Measurements from ENCODE around the gene OPN3. TPM values are rescaled to one million over a fixed set of nuclear protein-coding genes. Genes with fewer than 3 reads are reported as not detected.

Gene OPN3, protein sequence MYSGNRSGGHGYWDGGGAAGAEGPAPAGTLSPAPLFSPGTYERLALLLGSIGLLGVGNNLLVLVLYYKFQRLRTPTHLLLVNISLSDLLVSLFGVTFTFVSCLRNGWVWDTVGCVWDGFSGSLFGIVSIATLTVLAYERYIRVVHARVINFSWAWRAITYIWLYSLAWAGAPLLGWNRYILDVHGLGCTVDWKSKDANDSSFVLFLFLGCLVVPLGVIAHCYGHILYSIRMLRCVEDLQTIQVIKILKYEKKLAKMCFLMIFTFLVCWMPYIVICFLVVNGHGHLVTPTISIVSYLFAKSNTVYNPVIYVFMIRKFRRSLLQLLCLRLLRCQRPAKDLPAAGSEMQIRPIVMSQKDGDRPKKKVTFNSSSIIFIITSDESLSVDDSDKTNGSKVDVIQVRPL
- polyA plus RNA-seq (2013, experiment 1 of 2): 45.4 TPM
- polyA plus RNA-seq (2013, experiment 2 of 2): 49.2 TPM

DNA sequence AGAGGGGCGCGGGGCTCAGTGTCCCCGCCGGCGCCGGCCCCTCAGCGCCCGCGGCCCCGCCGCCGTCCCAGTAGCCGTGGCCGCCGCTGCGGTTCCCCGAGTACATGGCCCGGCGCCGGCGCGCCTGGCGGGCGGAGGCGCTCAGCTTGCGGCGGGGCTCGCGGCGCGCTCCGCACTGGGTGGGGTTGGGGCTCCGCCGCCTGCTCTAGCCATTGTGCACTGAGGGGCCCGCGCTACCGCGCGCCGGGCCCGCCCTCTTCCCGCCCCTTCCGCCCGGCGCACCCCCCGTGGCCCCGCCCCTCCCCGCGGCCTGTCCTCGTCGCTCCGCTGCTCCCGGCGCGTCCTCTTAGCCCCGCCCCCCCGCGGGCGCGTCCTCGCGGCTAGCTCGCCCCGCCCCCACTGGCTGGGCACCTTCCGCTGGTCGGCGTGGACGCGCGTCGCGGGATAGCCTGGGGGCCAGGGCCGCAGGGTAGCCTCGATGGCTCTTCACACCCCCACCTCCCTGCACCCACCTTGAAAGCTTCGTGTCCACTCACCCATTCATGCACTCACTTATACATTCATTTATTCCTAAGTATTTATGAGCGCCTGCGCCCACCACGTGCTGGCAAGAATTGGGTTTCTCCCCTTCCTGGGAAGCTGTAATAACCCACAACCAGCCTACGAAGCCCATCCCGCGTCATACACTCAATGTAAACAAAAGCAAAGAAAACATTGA, at the start of gene OPN3, which contains the start of gene CHML:
TSS of gene OPN3 (minus strand) at position 221 of the 718 bp plus-strand sequence. CDS start at position 106, 115 bp downstream.
TSS of gene CHML (minus strand) at position 221 of the 718 bp plus-strand sequence. CDS start 4,603 bp downstream, outside the sequence.
- H2AK5ac ChIP-seq (ENCODE audit: low read length, severe bottlenecking): peak within 1 kb of the TSS; percentile 44
- H3K18ac ChIP-seq (ENCODE audit: low read depth in 1 of 2, low read length in 2 of 2): peak within 1 kb of the TSS; percentile 35 to 96
- peak within 1 kb of the TSS; percentile 88 for H3K9ac ChIP-seq (ENCODE audit: low read length)
- DNase-seq: peak; percentile 84
- no peaks in the 10 kb centered on the region for H3K27me3 ChIP-seq (ENCODE audit: control insufficient read depth in 1 of 2, insufficient read depth in 1 of 2, low read length in 2 of 2)
- H3K23ac ChIP-seq (ENCODE audit: low read length in 2 of 2): peak within 1 kb of the TSS in 1 of 2 experiments; percentile 98
- WGBS: 8% methylated on average over 64 of the region's 81 CpGs
- peak within 1 kb of the TSS; percentile 69 for H2BK120ac ChIP-seq (ENCODE audit: low read depth, low read length)
- peak within 1 kb of the TSS; percentile 31 for H4K91ac ChIP-seq (ENCODE audit: low read length)
- peak within 1 kb of the TSS; percentile 58 for H3K4me2 ChIP-seq (ENCODE audit: low read length, poor library complexity, severe bottlenecking)
- peaks cover 0 to 3% of the 10 kb centered on the region in 2 experiments for H3K36me3 ChIP-seq (ENCODE audit: control insufficient read depth in 1 of 2, insufficient read depth in 2 of 2, low read depth in 1 of 2, low read length in 2 of 2)
- H3K79me1 ChIP-seq (replicated peaks; ENCODE audit: low read length, poor library complexity, severe bottlenecking): peaks cover 3% of the 10 kb centered on the region
- H3K14ac ChIP-seq (ENCODE audit: low read length in 2 of 2): peak within 1 kb of the TSS in 1 of 2 experiments; percentile 97
- peak within 1 kb of the TSS; percentile 93 for H2AFZ ChIP-seq (ENCODE audit: low read depth, low read length)
- H4K8ac ChIP-seq (ENCODE audit: low read length): peak within 1 kb of the TSS; percentile 91
- peak within 1 kb of the TSS in 1 of 2 experiments; percentile 86 for H3K4ac ChIP-seq (ENCODE audit: low read depth in 1 of 2, low read length in 2 of 2)
- H3K9me3 ChIP-seq (ENCODE audit: control insufficient read depth, low read length): no peaks in the 10 kb centered on the region
- H2BK15ac ChIP-seq (ENCODE audit: low read depth, poor library complexity, severe bottlenecking): peak within 1 kb of the TSS; percentile 19
- H2BK5ac ChIP-seq (ENCODE audit: low read depth, low read length, poor library complexity, severe bottlenecking): peak within 1 kb of the TSS; percentile 47
- peak within 1 kb of the TSS; percentile 80 to 99 for H3K4me3 ChIP-seq (ENCODE audit: insufficient read depth in 1 of 2, low read depth in 1 of 2, low read length in 2 of 2)
- peak within 1 kb of the TSS in 1 of 2 experiments; percentile 77 for H2BK12ac ChIP-seq (ENCODE audit: low read length in 2 of 2)
- H3K4me1 ChIP-seq (ENCODE audit: control insufficient read depth, insufficient read depth, low read depth, low read length): peaks cover 3% of the 10 kb centered on the region
- peak within 1 kb of the TSS; percentile 65 for H3K27ac ChIP-seq (ENCODE audit: low read length, poor library complexity, severe bottlenecking)

GRCh38 chr1:241688940-241689368, 48.8 kb upstream of the OPN3 start:
- no peak overlapping the region for H2BK12ac ChIP-seq (ENCODE audit: low read length in 2 of 2)
- peak; percentile 18 for DNase-seq
- H2BK120ac ChIP-seq (ENCODE audit: low read depth, low read length): no peak overlapping the region
- no peak overlapping the region for H3K14ac ChIP-seq (ENCODE audit: low read length in 2 of 2)
- H4K8ac ChIP-seq (ENCODE audit: low read length): no peak overlapping the region
- H2BK5ac ChIP-seq (ENCODE audit: low read depth, low read length, poor library complexity, severe bottlenecking): no peak overlapping the region
- no peak overlapping the region for H2AK5ac ChIP-seq (ENCODE audit: low read length, severe bottlenecking)
- H3K79me1 ChIP-seq (replicated peaks; ENCODE audit: low read length, poor library complexity, severe bottlenecking): no peaks in the 10 kb centered on the region
- no peak overlapping the region for H3K4me2 ChIP-seq (ENCODE audit: low read length, poor library complexity, severe bottlenecking)
- no peak overlapping the region for H3K9ac ChIP-seq (ENCODE audit: low read length)
- no peak overlapping the region for H2AFZ ChIP-seq (ENCODE audit: low read depth, low read length)
- peaks cover 6% of the 10 kb centered on the region for H3K9me3 ChIP-seq (ENCODE audit: control insufficient read depth, low read length)
- no peaks in the 10 kb centered on the region for H3K27me3 ChIP-seq (ENCODE audit: control insufficient read depth in 1 of 2, insufficient read depth in 1 of 2, low read length in 2 of 2)
- no peak overlapping the region for H3K18ac ChIP-seq (ENCODE audit: low read depth in 1 of 2, low read length in 2 of 2)
- no peak overlapping the region for H3K4ac ChIP-seq (ENCODE audit: low read depth in 1 of 2, low read length in 2 of 2)
- no peak overlapping the region for H2BK15ac ChIP-seq (ENCODE audit: low read depth, poor library complexity, severe bottlenecking)
- H3K36me3 ChIP-seq (ENCODE audit: control insufficient read depth in 1 of 2, insufficient read depth in 2 of 2, low read depth in 1 of 2, low read length in 2 of 2): no peaks in the 10 kb centered on the region
- H3K4me3 ChIP-seq (ENCODE audit: insufficient read depth in 1 of 2, low read depth in 1 of 2, low read length in 2 of 2): no peak overlapping the region
- no peaks in the 10 kb centered on the region for H3K4me1 ChIP-seq (ENCODE audit: control insufficient read depth, insufficient read depth, low read depth, low read length)
- H3K23ac ChIP-seq (ENCODE audit: low read length in 2 of 2): no peak overlapping the region
- 21% methylated on average over 2 of the region's 2 CpGs for WGBS
- no peak overlapping the region for H4K91ac ChIP-seq (ENCODE audit: low read length)
- peak overlapping the region; percentile 4 for H3K27ac ChIP-seq (ENCODE audit: low read length, poor library complexity, severe bottlenecking)

GRCh38 chr1:241684108-241684507, 43.9 kb upstream of the OPN3 start:
- Histone ChIP-seq H3K18ac (ENCODE audit: low read depth in 1 of 2, low read length in 2 of 2) (no peak overlapping the region), H3K23ac (ENCODE audit: low read length in 2 of 2) (no peak overlapping the region), H3K4me3 (ENCODE audit: insufficient read depth in 1 of 2, low read depth in 1 of 2, low read length in 2 of 2) (no peak overlapping the region), H3K27ac (ENCODE audit: low read length, poor library complexity, severe bottlenecking) (no peak overlapping the region), H3K14ac (ENCODE audit: low read length in 2 of 2) (no peak overlapping the region), H3K4me1 (ENCODE audit: control insufficient read depth, insufficient read depth, low read depth, low read length) (no peaks in the 10 kb centered on the region), H2BK5ac (ENCODE audit: low read depth, low read length, poor library complexity, severe bottlenecking) (no peak overlapping the region), H2AFZ (ENCODE audit: low read depth, low read length) (no peak overlapping the region), H2AK5ac (ENCODE audit: low read length, severe bottlenecking) (no peak overlapping the region), H4K8ac (ENCODE audit: low read length) (no peak overlapping the region), H3K36me3 (ENCODE audit: control insufficient read depth in 1 of 2, insufficient read depth in 2 of 2, low read depth in 1 of 2, low read length in 2 of 2) (no peaks in the 10 kb centered on the region), H2BK120ac (ENCODE audit: low read depth, low read length) (no peak overlapping the region), H3K9me3 (ENCODE audit: control insufficient read depth, low read length) (no peaks in the 10 kb centered on the region), H3K9ac (ENCODE audit: low read length) (no peak overlapping the region), H2BK12ac (ENCODE audit: low read length in 2 of 2) (no peak overlapping the region), H3K79me1 (replicated peaks; ENCODE audit: low read length, poor library complexity, severe bottlenecking) (no peaks in the 10 kb centered on the region), H3K4me2 (ENCODE audit: low read length, poor library complexity, severe bottlenecking) (no peak overlapping the region), H3K27me3 (ENCODE audit: control insufficient read depth in 1 of 2, insufficient read depth in 1 of 2, low read length in 2 of 2) (peaks cover 0 to 9% of the 10 kb centered on the region in 2 experiments), H2BK15ac (ENCODE audit: low read depth, poor library complexity, severe bottlenecking) (no peak overlapping the region), H3K4ac (ENCODE audit: low read depth in 1 of 2, low read length in 2 of 2) (no peak overlapping the region), H4K91ac (ENCODE audit: low read length) (no peak overlapping the region)
- no peak for DNase-seq
- no CpG with 5 or more reads among the region's 1 CpG for WGBS

GRCh38 chr1:241682921-241683320, 42.8 kb upstream of the OPN3 start:
- Histone ChIP-seq H3K9ac (ENCODE audit: low read length) (no peak overlapping the region), H3K36me3 (ENCODE audit: control insufficient read depth in 1 of 2, insufficient read depth in 2 of 2, low read depth in 1 of 2, low read length in 2 of 2) (no peaks in the 10 kb centered on the region), H3K27ac (ENCODE audit: low read length, poor library complexity, severe bottlenecking) (no peak overlapping the region), H3K23ac (ENCODE audit: low read length in 2 of 2) (no peak overlapping the region), H4K8ac (ENCODE audit: low read length) (no peak overlapping the region), H3K4me1 (ENCODE audit: control insufficient read depth, insufficient read depth, low read depth, low read length) (no peaks in the 10 kb centered on the region), H3K4me3 (ENCODE audit: insufficient read depth in 1 of 2, low read depth in 1 of 2, low read length in 2 of 2) (no peak overlapping the region), H3K18ac (ENCODE audit: low read depth in 1 of 2, low read length in 2 of 2) (no peak overlapping the region), H2AFZ (ENCODE audit: low read depth, low read length) (no peak overlapping the region), H3K4me2 (ENCODE audit: low read length, poor library complexity, severe bottlenecking) (no peak overlapping the region), H2AK5ac (ENCODE audit: low read length, severe bottlenecking) (no peak overlapping the region), H2BK5ac (ENCODE audit: low read depth, low read length, poor library complexity, severe bottlenecking) (no peak overlapping the region), H3K27me3 (ENCODE audit: control insufficient read depth in 1 of 2, insufficient read depth in 1 of 2, low read length in 2 of 2) (peaks cover 0 to 11% of the 10 kb centered on the region in 2 experiments), H2BK120ac (ENCODE audit: low read depth, low read length) (no peak overlapping the region), H4K91ac (ENCODE audit: low read length) (no peak overlapping the region), H3K79me1 (replicated peaks; ENCODE audit: low read length, poor library complexity, severe bottlenecking) (no peaks in the 10 kb centered on the region), H3K4ac (ENCODE audit: low read depth in 1 of 2, low read length in 2 of 2) (no peak overlapping the region), H2BK15ac (ENCODE audit: low read depth, poor library complexity, severe bottlenecking) (no peak overlapping the region), H2BK12ac (ENCODE audit: low read length in 2 of 2) (no peak overlapping the region), H3K9me3 (ENCODE audit: control insufficient read depth, low read length) (no peaks in the 10 kb centered on the region), H3K14ac (ENCODE audit: low read length in 2 of 2) (no peak overlapping the region)
- WGBS: 100% methylated on average over 1 of the region's 2 CpGs
- no peak for DNase-seq

Data from mesenchymal stem cell (in vitro differentiated cells and primary cell).